Pancreas (tissue), 10 donors: Measurements from ENCODE around the gene MIF. TPM values are rescaled to one million over a fixed set of nuclear protein-coding genes. Genes with fewer than 3 reads are reported as not detected.
"Not testable (repeated sequence)": the region's sequence is repeated elsewhere in the genome, so short reads cannot be mapped to it uniquely, and the experiment has no call there.

Source experiments
- ATAC-seq, 4 donors: fragments of 200-7000 bp; cut with Tn5 transposase; one replicate each; pipeline versions ENCODE4 v1.8.0 to v1.9.1; 2020; ENCODE audit warnings: mild to moderate bottlenecking in 4 of 4, moderate library complexity in 4 of 4
- DNase-seq, 6 donors: peaks; one replicate each; pipeline ENCODE4 v3.0.0-alpha.2; 2020
- FAIRE-seq: peaks from 2 replicates; lab custom pipeline; 2012; peaks lifted over from hg19 to GRCh38; lab: Jason Lieb, UNC
- H3K27ac ChIP-seq, 4 donors: fragments of 200-600 bp; sonication (generic); 1 replicate in 3 of 4; 2 replicates in 1 of 4; pipeline versions ENCODE4 v1.5.0 to v1.8.0; 2020
- H3K27me3 ChIP-seq, 4 donors: fragments of 200-600 bp; one replicate each; pipeline ENCODE4 v1.8.0; 2021
- H3K36me3 ChIP-seq, 3 donors: fragments of 200-600 bp; sonication (generic) in 1 of 3; one replicate each; pipeline versions ENCODE4 v1.5.0 to v1.8.0; 2020 to 2021
- H3K4me1 ChIP-seq, 3 donors: fragments of 200-600 bp; one replicate each; pipeline ENCODE4 v1.8.0; 2021
- H3K4me3 ChIP-seq, 4 donors: fragments of 200-600 bp; sonication (generic) in 2 of 4; one replicate each; pipeline versions ENCODE4 v1.5.0 to v1.8.0; 2020 to 2021
- H3K9me3 ChIP-seq, 4 donors: fragments of 200-600 bp; one replicate each; pipeline ENCODE4 v1.8.0; 2021
- CTCF ChIP-seq, 4 donors: fragments of 200-600 bp; sonication (generic) in 3 of 4; IDR thresholded peaks; one replicate each; pipeline versions ENCODE4 v1.5.0 to v1.8.0; 2021; ENCODE audit warnings: antibody characterized with exemption in 4 of 4
- WGBS, 2 donors: extraction: QIAGEN DNeasy Blood & Tissue Kit; methylation state at CpG; one replicate each; pipeline ENCODE4 v1.1.7; 2013; 5-methylcytosine and 5-hydroxymethylcytosine counted together
- intact Hi-C, 3 donors: fragments of 100-400 bp; cut with DNase I; formaldehyde crosslinking; loops; one replicate each; pipeline versions ENCODE4 v1.11.1 to v1.14.2; 2022
- polyA plus RNA-seq, 2 donors: library from polyadenylated mRNA; stranded (reverse); fragments of 200-250 nt; gene quantifications; one replicate each; pipeline ENCODE4 v1.2.3, GENCODE V29; 2013
- total RNA-seq, 6 donors: library from RNA; stranded (reverse); fragmentation: NEBNext Ultra II Directional in 4 of 6; extraction: Animal tissue kit (Norgen Biotek cat#: 25700) in 4 of 6; gene quantifications; one replicate each; pipeline versions ENCODE4 v1.2.1 to v1.2.4, GENCODE V29; 2021 to 2023
- donor health status: healthy with polysubstance abuse.
- donor health status: DM: no; HTN: no; CAD: no; lungs with moderate emphysema.
- donor health status: DM: no; HTN: no; CAD: no.
- donor health status: control.
- donor health status: control.
- donor health status: Bipolar disorder and iron deficiency.
- donor health status: DM: yes; HTN: yes; CAD: no.
- donor health status: DM: no; HTN: no; CAD: no.
- donor health status: DM: no; HTN: no; CAD: no.
- donor health status: DM: yes; HTN: yes; CAD: no.

MIF gene
- total and polyA plus RNA-seq, 8 donors, result 128 to 476 (median 227) TPM

GRCh38 chr22:23912293-23912903 is 18.2 kb downstream of the MIF start:
- no peak for TF ChIP-seq CTCF (IDR thresholded peaks at IDR 0.05)
- no peaks in the 10 kb centered on the region for H3K9me3 ChIP-seq
- DNase-seq (no peak), ATAC-seq (no peak), FAIRE-seq (no peak)
- no peaks in the 10 kb centered on the region for H3K36me3 ChIP-seq
- H3K27me3 ChIP-seq, result no peaks in the 10 kb centered on the region
- WGBS, 2 donors, result 86 to 90% methylated on average over 9 of the region's 9 CpGs
- no peak overlapping the region for H3K4me3 ChIP-seq
- no peak overlapping the region for H3K27ac ChIP-seq
- H3K4me1 ChIP-seq, result no peaks in the 10 kb centered on the region
- intact Hi-C loops, result no loop called here

GRCh38 chr22:23913306-23913660 is 19.1 kb downstream of the MIF start:
- WGBS, 2 donors, result 0% methylated on average over 1 of the region's 1 CpG

GRCh38 chr22:23913661-23914353 is 19.6 kb downstream of the MIF start:
- Histone ChIP-seq H3K27ac (peak overlapping the region; percentile 36 to 86 (median 68)), H3K4me3 (peak overlapping the region; percentile 15 to 53 (median 45)), H3K27me3 (no peaks in the 10 kb centered on the region), H3K36me3 (no peaks in the 10 kb centered on the region), H3K4me1 (no peaks in the 10 kb centered on the region), H3K9me3 (no peaks in the 10 kb centered on the region)
- peak; percentile 99 to 100 (median 100) for DNase-seq
- TF ChIP-seq CTCF (IDR thresholded peaks at IDR 0.05), result no peak
- ATAC-seq, result peak; percentile 99 to 100 (median 99)
- 0% methylated on average over 44 of the region's 44 CpGs for WGBS, 2 donors
- intact Hi-C loops, result no loop called here
- FAIRE-seq, result peak; percentile 90

More at GRCh38 chr22:23913306-23913660, 19.1 kb downstream of the MIF start:
- Histone ChIP-seq H3K4me3 (peak overlapping the region; percentile 15 to 53 (median 45)), H3K36me3 (no peaks in the 10 kb centered on the region), H3K27me3 (no peaks in the 10 kb centered on the region), H3K9me3 (no peaks in the 10 kb centered on the region), H3K27ac (peak overlapping the region; percentile 36 to 86 (median 68)), H3K4me1 (no peaks in the 10 kb centered on the region)
- DNase-seq (no peak), ATAC-seq (no peak), FAIRE-seq (no peak)
- intact Hi-C loops, result no loop called here
- TF ChIP-seq CTCF (IDR thresholded peaks at IDR 0.05), result no peak

GRCh38 chr22:23915290-23915689 is 21.1 kb downstream of the MIF start:
- 58 to 60% methylated on average over 3 of the region's 3 CpGs for WGBS, 2 donors
- FAIRE-seq (no peak), DNase-seq (no peak), ATAC-seq (no peak)
- Histone ChIP-seq H3K27ac (no peak overlapping the region), H3K4me3 (no peak overlapping the region), H3K36me3 (no peaks in the 10 kb centered on the region), H3K9me3 (no peaks in the 10 kb centered on the region), H3K27me3 (no peaks in the 10 kb centered on the region), H3K4me1 (no peaks in the 10 kb centered on the region)
- intact Hi-C loops, result no loop called here
- TF ChIP-seq CTCF (IDR thresholded peaks at IDR 0.05), result no peak

- 73 to 96% methylated on average over 1 of the region's 1 CpG for WGBS, 2 donors
- H3K36me3 ChIP-seq, H3K9me3 ChIP-seq, H3K4me1 ChIP-seq, ATAC-seq, DNase-seq, H3K4me3 ChIP-seq, H3K27ac ChIP-seq, FAIRE-seq, H3K27me3 ChIP-seq: not testable (repeated sequence)
- intact Hi-C loops, result loop anchor here in 1 of 3 donors (10.0 kb wide), 1 partner anchor 55 kb away; the partner anchor contains the start of gene DDT
Observed at GRCh38 chr22:23920267-23920611, 26.1 kb downstream of the MIF start.

GRCh38 chr22:23921586-23922201 is 27.5 kb downstream of the MIF start:
- H3K27ac ChIP-seq, H3K4me1 ChIP-seq, H3K9me3 ChIP-seq, H3K27me3 ChIP-seq, H3K4me3 ChIP-seq, ATAC-seq, FAIRE-seq, H3K36me3 ChIP-seq, DNase-seq: not testable (repeated sequence)
- intact Hi-C loops, result loop anchor here in 1 of 3 donors (10.0 kb wide), 1 partner anchor 53 kb away; the partner anchor contains the start of gene DDT
- WGBS, 2 donors, result 86 to 91% methylated on average over 13 of the region's 13 CpGs
